GM19025 (cell line): ENCODE data around the gene THNSL1.
"Not testable (repeated sequence)": the region's sequence is repeated elsewhere in the genome, so short reads cannot be mapped to it uniquely, and the experiment has no call there.

Source experiments
- ATAC-seq: cut with Tn5 transposase; IDR thresholded peaks from one replicate; pipeline ENCODE4 v1.9.1; 2021; ENCODE audit warnings: mild to moderate bottlenecking, low read depth, moderate library complexity; ENCODE audit not compliant: unreplicated experiment

The THNSL1 gene

GRCh38 chr10:24995072-24995471, 21.3 kb upstream of the THNSL1 start:
- ATAC-seq = no peak

GRCh38 chr10:24998044-24998443, 18.4 kb upstream of the THNSL1 start:
- ATAC-seq = no peak

- ATAC-seq = not testable (repeated sequence)
Observed at GRCh38 chr10:25011591-25011990, 4.8 kb upstream of the THNSL1 start.

- no peak for ATAC-seq
Observed at GRCh38 chr10:25014579-25014978, 1.8 kb upstream of the THNSL1 start.

GRCh38 chr10:25015828-25016375, 510 bp upstream of the THNSL1 start, which contains the start of gene ENKUR:
Gene ENKUR, minus strand, starts transcription at chr10:25016158. Its CDS starts 222 bp downstream, at chr10:25015936.
- ATAC-seq = peak; percentile 53

GRCh38 chr10:25017154-25017590, 760 bp downstream of the THNSL1 start:
- no peak for ATAC-seq

- ATAC-seq = no peak
Observed at GRCh38 chr10:25017661-25018060, 1.2 kb downstream of the THNSL1 start.

- no peak for ATAC-seq
Observed at GRCh38 chr10:25018703-25019102, 2.3 kb downstream of the THNSL1 start.

- no peak for ATAC-seq
Observed at GRCh38 chr10:25023278-25023677, 6.9 kb downstream of the THNSL1 start.

GRCh38 chr10:25024528-25024927, 8.1 kb downstream of the THNSL1 start:
- ATAC-seq = no peak

- no peak for ATAC-seq
Observed at GRCh38 chr10:25026463-25026862, 10.1 kb downstream of the THNSL1 start.

GRCh38 chr10:25028711-25029110, 12.3 kb downstream of the THNSL1 start:
- ATAC-seq = no peak

- ATAC-seq = no peak
Observed at GRCh38 chr10:25029519-25029918, 13.1 kb downstream of the THNSL1 start.

- peak; percentile 68 for ATAC-seq
Observed at GRCh38 chr10:25036381-25036780, 20.0 kb downstream of the THNSL1 start.

- no peak for ATAC-seq
Observed at GRCh38 chr10:25038325-25038724, 21.9 kb downstream of the THNSL1 start.

GRCh38 chr10:25039531-25039930, 23.1 kb downstream of the THNSL1 start:
- no peak for ATAC-seq

GRCh38 chr10:25046641-25047040, 30.2 kb downstream of the THNSL1 start:
- no peak for ATAC-seq

- ATAC-seq = no peak
Observed at GRCh38 chr10:25047088-25047487, 30.7 kb downstream of the THNSL1 start.

GRCh38 chr10:25047591-25048301, 31.3 kb downstream of the THNSL1 start:
- no peak for ATAC-seq

GRCh38 chr10:25048450-25048849, 32.0 kb downstream of the THNSL1 start:
- no peak for ATAC-seq

GRCh38 chr10:25049966-25050365, 33.6 kb downstream of the THNSL1 start:
- ATAC-seq = no peak

GRCh38 chr10:25050402-25050801, 34.0 kb downstream of the THNSL1 start:
- ATAC-seq = no peak
